ENCODE data around the gene PRX.
"Not testable (repeated sequence)": the region's sequence is repeated elsewhere in the genome, so short reads cannot be mapped to it uniquely, and the experiment has no call there.

Gene PRX

GRCh38 chr19:40414542-40415535 is 1.7 kb upstream of the PRX start:
- no peak for DNase-seq

DNA sequence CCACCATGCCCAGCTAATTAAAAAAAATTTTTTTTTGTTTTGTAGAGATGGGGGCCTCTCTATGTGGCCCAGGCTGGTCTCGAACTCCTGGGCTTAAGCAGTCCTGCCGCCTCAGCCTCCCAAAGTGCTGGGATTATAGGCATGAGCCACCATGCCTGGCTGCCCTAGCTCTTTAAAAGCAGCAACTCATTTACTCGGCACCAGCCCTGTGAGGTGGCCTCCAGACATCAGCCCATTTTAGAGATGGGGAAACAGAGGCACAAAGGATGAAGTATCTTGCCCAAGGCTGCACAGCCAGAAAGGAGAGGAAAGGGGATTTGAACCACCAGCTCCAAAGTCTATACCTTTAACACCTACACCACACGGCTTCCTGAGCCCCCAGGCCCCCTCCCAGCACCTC is 312 bp downstream of the PRX start:
- DNase-seq = no peak

- no peak for DNase-seq
Observed at GRCh38 chr19:40411958-40412499, 1.1 kb downstream of the PRX start.

- no peak for DNase-seq
Observed at GRCh38 chr19:40411125-40411842, 1.9 kb downstream of the PRX start.

DNA sequence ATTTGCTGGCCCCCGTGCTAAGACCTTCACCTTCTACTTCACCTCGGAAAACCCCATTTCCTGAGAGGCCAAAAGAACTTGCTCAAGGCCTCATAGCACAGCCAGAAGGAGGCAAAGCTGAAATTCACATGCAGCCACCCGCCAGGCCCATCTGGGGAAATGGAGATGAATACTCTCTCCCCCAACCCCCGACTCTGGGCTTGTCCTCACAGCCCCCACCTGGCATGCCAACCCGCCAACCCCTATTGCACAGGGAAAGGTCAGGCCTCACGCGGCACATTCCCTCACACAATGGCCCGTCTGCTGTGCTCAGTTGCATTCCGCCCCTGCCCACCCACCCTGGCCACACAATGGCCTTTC is 3.2 kb downstream of the PRX start:
- no peak for DNase-seq

GRCh38 chr19:40408598-40408925 is 4.6 kb downstream of the PRX start:
- not testable (repeated sequence) for DNase-seq

DNA sequence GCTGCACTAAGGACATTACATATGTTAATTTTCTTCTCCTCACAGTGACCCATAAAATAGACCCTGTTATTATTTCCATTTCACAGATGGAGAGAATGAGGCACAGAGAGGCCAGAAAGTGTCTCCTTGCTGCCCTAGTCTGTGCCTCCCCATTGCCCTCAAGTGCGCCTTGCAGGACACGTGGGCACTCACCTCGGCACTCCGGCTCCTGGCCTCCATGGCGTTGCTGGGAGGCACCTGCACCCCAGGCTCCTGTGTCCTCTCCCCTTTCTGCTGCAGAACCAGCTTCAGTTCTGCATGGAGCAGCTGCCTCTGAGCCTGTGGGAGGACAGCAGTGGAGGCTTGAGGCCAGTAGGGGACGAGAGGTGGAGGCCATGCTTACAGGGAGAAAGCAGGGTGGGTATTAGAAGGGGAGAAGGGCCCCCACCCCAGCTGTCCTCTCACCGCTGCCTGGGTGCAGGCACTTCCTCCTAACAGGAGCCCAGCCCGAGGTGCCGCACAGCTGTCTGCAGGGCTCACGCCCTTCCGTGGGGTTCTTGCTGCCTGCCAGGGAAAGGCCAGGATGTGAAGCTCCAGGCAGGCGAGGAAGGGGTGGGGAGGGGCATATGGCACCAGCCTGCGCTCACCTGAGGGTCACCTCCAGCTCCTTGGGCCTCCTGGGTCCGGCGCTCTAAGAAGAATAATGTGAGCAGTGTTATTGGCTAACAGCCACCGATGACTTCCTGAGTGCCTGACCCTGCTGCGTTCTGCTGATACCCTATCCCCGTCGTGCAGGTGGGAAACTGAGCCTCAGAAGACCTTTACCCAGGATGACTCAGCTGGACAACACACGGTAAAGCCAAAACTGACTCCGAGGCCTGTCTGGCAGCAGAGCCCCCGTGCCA is 5.2 kb downstream of the PRX start:
- no peak for DNase-seq

DNA sequence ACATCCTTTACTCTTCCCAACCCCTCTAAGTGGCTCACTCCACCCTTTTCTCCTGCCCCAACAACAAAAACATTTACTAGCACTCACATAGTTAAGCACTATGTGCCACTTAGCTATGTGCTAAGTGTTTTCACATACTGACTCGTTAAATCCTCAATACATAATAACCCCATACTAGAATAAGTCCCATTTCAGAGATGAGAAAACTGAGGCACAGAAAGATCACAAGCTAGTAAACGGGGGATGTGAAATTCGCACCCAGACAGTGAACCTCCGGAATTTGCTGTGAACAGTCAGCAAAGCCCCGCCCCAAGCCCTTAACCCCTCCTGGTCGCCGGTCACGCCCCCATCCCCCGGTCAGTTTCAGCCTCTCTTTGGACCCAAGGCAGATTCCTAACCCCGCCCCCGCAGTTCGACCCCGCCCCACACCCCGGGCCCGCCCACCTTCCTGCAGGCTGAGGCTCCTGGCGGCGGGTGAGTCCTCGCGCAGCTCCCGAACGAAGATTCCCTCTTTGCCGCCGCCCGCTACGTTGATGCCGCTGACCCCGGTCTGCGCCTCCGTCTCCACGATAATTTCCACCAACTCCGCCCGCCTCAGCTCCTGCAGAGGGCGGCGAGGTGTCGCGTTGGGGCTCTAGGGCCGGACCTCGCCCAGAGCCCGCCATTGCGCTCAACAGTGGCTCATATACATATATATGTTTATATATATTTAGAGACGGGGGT is 9.8 kb downstream of the PRX start:
- peak; percentile 92 for DNase-seq

DNA sequence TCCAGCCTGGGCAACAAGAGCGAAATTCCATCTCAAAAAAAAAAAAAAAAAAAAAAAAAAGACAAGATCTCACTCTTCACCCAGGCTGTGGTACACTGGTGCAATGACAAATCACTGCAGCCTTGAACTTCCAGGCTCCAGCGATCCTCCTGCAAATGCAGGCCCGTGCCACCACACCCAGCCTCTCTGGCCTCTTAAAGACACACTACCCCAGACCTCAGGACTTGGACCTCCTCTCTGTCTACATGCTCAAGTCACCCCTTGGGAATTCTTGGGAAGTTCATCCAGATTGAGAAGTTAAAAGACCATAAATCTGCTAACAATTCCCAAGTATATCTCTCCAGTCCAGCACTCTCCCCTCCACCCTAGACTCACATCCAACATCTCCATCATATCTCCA is 12.6 kb downstream of the PRX start:
- no peak for DNase-seq

- peak; percentile 97 for DNase-seq
Observed at GRCh38 chr19:40398417-40399131, 14.6 kb downstream of the PRX start.

DNA sequence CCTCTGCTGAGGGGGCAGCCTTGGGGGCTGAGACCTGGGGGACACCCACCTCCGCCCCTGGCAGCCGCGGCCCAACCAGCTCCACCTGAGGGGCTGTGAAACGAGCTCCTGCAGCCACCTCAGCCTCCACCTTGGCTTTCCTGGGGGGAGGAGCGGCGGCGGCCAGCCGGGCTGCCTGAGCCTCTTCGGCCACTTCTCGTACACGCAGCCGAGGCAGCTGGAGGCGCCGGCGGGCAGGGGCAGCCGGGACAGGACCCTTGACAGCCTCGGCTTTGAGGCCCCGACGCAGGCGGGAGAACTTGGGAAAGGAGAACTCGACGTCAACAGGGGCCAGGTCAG is 15.6 kb downstream of the PRX start:
- no peak for DNase-seq

GRCh38 chr19:40396886-40397567 is 16.2 kb downstream of the PRX start:
- no peak for DNase-seq

DNA sequence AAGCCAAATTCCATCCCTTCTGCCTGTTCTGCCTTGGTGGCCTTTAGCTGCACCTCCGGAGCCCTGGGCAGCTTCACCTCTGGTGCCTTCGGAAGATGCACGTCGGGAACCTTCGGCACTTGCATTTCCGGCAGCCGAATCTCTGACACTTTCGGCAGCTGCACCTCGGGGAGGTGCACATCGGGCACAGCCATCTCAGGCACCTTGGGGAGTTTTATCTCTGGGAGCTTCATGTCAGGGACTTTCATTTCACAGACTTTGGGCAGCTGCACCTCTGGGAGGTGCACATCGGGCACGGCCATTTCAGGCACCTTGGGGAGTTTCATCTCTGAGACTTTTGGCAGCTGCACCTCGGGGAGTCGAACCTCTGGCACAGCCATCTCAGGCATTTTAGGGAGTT is 17.2 kb downstream of the PRX start:
- DNase-seq = no peak

DNA sequence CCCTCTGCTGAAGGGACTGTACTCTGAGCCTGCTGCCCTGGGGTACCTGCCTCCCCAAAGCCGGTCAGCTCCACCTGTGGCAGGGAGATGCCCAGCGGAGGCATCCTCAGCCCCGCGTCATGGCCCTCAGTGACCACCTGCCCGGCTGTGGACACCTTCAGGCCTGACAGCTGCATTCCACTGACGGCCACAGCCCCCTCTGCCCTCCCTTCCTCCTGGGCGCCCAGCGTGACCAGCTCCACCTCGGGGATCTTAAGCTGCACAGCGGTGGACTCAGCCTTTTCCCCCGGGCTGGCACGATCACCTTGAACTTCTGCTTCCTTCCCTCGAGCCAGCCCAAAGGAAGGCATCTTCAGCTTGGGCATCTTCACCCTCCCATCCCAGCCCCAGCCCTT is 18.4 kb downstream of the PRX start:
- no peak for DNase-seq

GRCh38 chr19:40393894-40394815 is 19.0 kb downstream of the PRX start:
- DNase-seq = no peak

GRCh38 chr19:40392894-40393517 is 20.2 kb downstream of the PRX start:
- peak; percentile 45 for DNase-seq

DNA sequence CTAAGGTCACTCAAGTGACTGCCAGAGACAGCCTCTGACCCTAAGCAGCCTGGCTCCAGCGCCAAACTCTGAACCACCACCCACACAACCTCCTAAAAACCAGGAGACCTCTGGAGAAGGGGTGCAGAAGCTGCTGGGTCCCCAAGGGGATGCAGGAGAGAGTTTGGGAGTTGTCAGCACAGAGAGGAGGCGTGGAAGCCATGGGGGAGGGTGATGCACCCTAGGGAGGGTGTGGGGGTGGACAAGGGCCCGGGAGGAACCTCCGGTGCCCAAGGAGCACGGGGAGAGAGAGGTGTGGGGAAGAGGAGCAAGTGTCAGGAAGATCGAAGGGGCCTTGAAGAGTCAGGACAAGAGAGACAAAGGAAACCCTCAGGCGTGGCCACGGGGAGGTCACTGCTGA is 21.1 kb downstream of the PRX start:
- DNase-seq = no peak

DNA sequence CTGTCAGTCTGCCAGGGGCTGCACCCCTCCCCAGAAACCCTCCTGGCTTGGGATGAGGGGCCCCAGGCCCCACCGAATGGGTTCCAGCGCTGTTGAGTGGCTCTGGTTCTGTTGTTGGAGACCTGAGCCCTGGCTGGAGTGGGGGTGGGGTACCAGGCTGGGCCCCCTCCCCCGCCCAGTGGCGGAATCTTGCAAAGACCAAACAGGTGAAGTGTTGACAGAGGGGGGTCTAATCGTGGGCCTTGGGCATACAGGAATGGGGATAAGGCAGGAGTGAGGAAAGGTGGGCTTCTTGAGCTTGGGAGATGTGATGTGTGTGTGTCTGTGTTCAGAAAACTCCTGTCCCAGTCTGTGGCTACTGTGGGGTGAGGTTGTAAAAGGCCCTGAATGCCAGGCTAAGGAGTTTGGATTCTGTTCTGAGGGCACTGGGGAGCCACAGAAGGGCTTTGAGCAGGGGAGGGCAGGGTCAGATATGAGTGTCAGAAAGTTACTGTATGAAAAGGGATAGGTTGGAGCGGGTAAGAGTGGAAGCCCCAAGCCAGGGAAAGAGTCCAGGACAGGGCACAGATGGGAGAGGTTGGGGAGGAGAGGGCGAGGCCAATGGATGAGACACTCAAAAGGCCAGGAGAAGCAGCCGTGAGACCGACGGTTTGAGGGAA is 23.0 kb downstream of the PRX start, which contains the start of gene HIPK4:
Gene HIPK4, minus strand, starts transcription at position 98 of the 659 bp plus-strand sequence. CDS start 279 bp downstream, outside the sequence.
- no peak for DNase-seq

Data from NCI-H82 (cell line).